Esophagus squamous epithelium (tissue), 5 donors: Measurements from ENCODE around the gene KLRK1. TPM values are rescaled to one million over a fixed set of nuclear protein-coding genes. Genes with fewer than 3 reads are reported as not detected.
"Not testable (repeated sequence)": the region's sequence is repeated elsewhere in the genome, so short reads cannot be mapped to it uniquely, and the experiment has no call there.

Source experiments
- DNase-seq: peaks from one replicate; lab custom pipeline; 2025; lab: John Stamatoyannopoulos, UW
- H3K27ac ChIP-seq, 4 donors: fragments of 200-600 bp; sonication (generic); one replicate each; pipeline ENCODE4 v1.5.1; 2016 to 2019; ENCODE audit warnings: mild to moderate bottlenecking in 1 of 4
- H3K27me3 ChIP-seq, 4 donors: fragments of 200-600 bp; sonication (generic); 1 replicate in 3 of 4; 2 replicates in 1 of 4; pipeline versions ENCODE4 v1.5.1 to v1.6.0; 2017 to 2021; ENCODE audit warnings: antibody characterized with exemption in 1 of 4
- H3K36me3 ChIP-seq, 3 donors: fragments of 200-600 bp; sonication (generic); one replicate each; pipeline ENCODE4 v1.5.1; 2016 to 2019
- H3K4me1 ChIP-seq, 3 donors: fragments of 200-600 bp; sonication (generic); one replicate each; pipeline ENCODE4 v1.5.1; 2017 to 2019
- H3K4me3 ChIP-seq, 4 donors: fragments of 200-600 bp; sonication (generic); 1 replicate in 3 of 4; 2 replicates in 1 of 4; pipeline ENCODE4 v1.5.1; 2016 to 2019; ENCODE audit warnings: mild to moderate bottlenecking in 2 of 4, moderate library complexity in 1 of 4
- H3K9me3 ChIP-seq, 3 donors: fragments of 200-600 bp; sonication (generic); one replicate each; pipeline ENCODE4 v1.5.1; 2016 to 2019
- POLR2A ChIP-seq, 4 donors: fragments of 450-650 bp; IDR thresholded peaks; one replicate each; pipeline ENCODE4 v1.6.1; 2017; ENCODE audit warnings: antibody characterized with exemption in 4 of 4, mild to moderate bottlenecking in 4 of 4, moderate library complexity in 3 of 4
- WGBS, 2 donors: methylation state at CpG; one replicate each; pipeline ENCODE4 v1.1.5; 2018; 5-methylcytosine and 5-hydroxymethylcytosine counted together
- intact Hi-C: fragments of 100-400 bp; cut with DNase I; formaldehyde crosslinking; loops from one replicate; pipeline ENCODE4 v1.15.0; 2022
- total RNA-seq, 4 donors: library from RNA; depleted of rRNA; stranded (reverse); fragments of >200 nt; gene quantifications; one replicate each; pipeline ENCODE4 v1.1.0, GENCODE V29; 2016
- TF ChIP-seq, protein P1 (sequence below), 6 experiments: fragments of 450-650 bp in 4 of 6; fragments of 200-600 bp in 2 of 6; sonication (generic) in 2 of 6; IDR thresholded peaks; one replicate each; pipeline ENCODE4 v1.5.1; 2016 to 2019; ENCODE audit warnings: antibody characterized with exemption in 6 of 6, mild to moderate bottlenecking in 4 of 6, moderate library complexity in 4 of 6
- donor health status: DM: yes; HTN: yes; CAD: no.

The KLRK1 gene
- total RNA-seq, 4 donors from 2014 or later, result 1.6 to 10.7 (median 1.9) TPM; not detected in 1

GRCh38 chr12:10369557-10370415 is 20.1 kb downstream of the KLRK1 start:
- Histone ChIP-seq H3K36me3 (no peaks in the 10 kb centered on the region), H3K27me3 (no peaks in the 10 kb centered on the region), H3K9me3 (no peaks in the 10 kb centered on the region), H3K27ac (peak overlapping the region in 3 of 4 donors; percentile 1 to 60 (median 60)), H3K4me1 (peaks cover 9 to 58% (median 19%) of the 10 kb centered on the region in 3 donors), H3K4me3 (no peak overlapping the region)
- intact Hi-C loops, result no loop called here
- no peak for DNase-seq
- 75 to 80% methylated on average over 8 of the region's 8 CpGs for WGBS, 2 donors
- TF ChIP-seq POLR2A (IDR thresholded peaks at IDR 0.05), result no peak
- TF ChIP-seq, protein P1, sequence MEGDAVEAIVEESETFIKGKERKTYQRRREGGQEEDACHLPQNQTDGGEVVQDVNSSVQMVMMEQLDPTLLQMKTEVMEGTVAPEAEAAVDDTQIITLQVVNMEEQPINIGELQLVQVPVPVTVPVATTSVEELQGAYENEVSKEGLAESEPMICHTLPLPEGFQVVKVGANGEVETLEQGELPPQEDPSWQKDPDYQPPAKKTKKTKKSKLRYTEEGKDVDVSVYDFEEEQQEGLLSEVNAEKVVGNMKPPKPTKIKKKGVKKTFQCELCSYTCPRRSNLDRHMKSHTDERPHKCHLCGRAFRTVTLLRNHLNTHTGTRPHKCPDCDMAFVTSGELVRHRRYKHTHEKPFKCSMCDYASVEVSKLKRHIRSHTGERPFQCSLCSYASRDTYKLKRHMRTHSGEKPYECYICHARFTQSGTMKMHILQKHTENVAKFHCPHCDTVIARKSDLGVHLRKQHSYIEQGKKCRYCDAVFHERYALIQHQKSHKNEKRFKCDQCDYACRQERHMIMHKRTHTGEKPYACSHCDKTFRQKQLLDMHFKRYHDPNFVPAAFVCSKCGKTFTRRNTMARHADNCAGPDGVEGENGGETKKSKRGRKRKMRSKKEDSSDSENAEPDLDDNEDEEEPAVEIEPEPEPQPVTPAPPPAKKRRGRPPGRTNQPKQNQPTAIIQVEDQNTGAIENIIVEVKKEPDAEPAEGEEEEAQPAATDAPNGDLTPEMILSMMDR (IDR thresholded peaks at IDR 0.05), result no peak

DNA sequence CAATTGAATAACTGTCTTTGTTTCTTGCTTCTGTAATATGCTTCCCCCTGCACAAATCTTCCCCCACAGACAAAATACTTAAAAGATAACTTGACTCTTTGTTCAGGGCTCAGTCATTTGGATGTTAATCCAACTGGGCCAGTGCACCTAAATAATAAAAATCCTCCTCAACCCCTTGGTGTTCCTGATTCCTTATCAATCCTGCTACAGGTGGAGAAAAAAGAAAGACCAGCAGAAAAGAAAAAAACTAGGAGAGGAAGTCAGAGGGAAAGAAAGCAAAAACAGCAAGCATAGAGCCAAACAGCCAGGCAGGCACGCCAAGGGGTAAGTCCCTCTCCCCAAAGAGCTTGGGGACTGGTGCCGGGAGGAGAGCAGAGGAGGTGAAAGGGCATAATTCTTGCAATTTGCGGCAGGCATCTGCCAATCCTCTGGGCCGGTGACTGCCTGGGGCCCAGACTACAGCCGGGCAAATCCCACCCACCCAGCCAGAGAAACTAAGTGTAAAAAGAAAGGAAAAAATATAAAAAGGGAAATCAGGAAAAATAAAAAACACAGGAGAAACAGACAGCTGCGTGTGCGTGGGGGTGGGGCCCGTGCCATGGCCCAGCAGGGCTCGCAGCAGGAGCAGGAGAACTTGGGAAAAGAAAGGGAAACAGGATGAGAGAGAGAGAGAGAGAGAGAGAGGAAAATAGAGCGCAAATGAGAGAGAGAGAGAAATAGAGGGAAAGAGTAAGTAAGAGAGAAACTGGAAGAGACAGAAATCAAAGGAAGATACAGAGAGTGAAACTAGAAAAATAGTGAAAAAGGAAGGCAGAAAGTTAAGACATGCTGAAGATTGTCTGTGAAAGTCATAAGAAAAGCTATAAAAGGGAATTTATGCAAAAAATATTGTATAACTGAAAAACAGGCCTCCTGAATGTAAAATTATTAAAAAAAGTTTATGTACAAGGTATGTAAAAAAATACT is 21.4 kb downstream of the KLRK1 start:
- Histone ChIP-seq H3K27ac (peak overlapping the region in 1 of 4 donors; percentile 42), H3K4me1 (peaks cover 9 to 68% (median 23%) of the 10 kb centered on the region in 3 donors), H3K4me3 (no peak overlapping the region), H3K9me3 (no peaks in the 10 kb centered on the region), H3K36me3 (no peaks in the 10 kb centered on the region), H3K27me3 (no peaks in the 10 kb centered on the region)
- TF ChIP-seq, protein P1 (IDR thresholded peaks at IDR 0.05), result no peak
- TF ChIP-seq POLR2A (IDR thresholded peaks at IDR 0.05), result no peak
- intact Hi-C loops, result no loop called here
- DNase-seq, result no peak
- WGBS, 2 donors, result 85 to 89% methylated on average over 5 to 10 of the region's 10 CpGs

DNA sequence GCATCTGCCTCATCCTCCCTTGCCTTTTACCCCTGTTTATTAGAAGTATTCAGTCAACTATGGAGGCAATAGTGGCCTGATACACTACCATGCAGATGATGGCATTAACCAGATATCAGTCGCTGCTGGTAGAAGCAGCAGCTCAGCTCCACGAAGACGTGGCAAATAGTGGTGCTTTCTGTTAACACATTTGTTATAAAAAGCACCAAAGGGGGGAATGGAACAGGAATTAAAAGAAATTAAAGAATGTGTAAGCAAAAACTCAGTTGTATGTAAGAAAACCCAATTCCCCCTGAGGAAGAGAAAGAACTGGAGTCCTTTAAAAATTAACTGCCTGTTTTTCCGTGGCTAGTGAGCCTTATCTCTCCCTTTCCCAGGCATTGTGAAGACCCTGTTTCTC is 22.1 kb downstream of the KLRK1 start:
- H3K27ac ChIP-seq, H3K27me3 ChIP-seq, DNase-seq, H3K4me3 ChIP-seq, H3K9me3 ChIP-seq, H3K36me3 ChIP-seq, intact Hi-C loops: not testable (repeated sequence)
- H3K4me1 ChIP-seq, result peaks cover 9 to 72% (median 27%) of the 10 kb centered on the region in 3 donors
- 66 to 72% methylated on average over 4 of the region's 4 CpGs for WGBS, 2 donors

DNA sequence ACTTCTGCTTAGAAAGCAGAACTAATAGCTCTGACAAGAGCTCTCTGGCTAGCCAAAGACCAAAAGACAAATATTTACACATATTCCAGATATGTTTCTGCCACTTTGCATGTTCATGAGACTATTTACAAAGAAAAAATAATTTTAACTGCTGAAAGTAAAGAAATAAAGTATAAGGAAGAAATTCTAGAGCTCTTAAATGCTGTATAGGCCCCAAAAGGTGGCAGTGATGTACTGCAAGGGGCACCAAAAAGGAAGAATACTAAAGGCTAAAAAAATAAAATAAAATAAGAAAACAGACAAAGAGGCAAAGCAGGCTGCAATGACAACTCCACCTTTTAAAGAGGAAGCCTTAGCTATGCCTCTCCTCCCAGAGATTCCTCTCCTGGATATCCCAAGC is 23.0 kb downstream of the KLRK1 start:
- no peaks in the 10 kb centered on the region for H3K9me3 ChIP-seq
- no peak for DNase-seq
- no peaks in the 10 kb centered on the region for H3K27me3 ChIP-seq
- H3K4me1 ChIP-seq, result peaks cover 9 to 72% (median 22%) of the 10 kb centered on the region in 3 donors
- TF ChIP-seq POLR2A (IDR thresholded peaks at IDR 0.05), result no peak
- TF ChIP-seq, protein P1 (IDR thresholded peaks at IDR 0.05), result peak in 2 of 6 experiments; percentile 12 to 30
- intact Hi-C loops, result no loop called here
- H3K27ac ChIP-seq, result peak overlapping the region; percentile 90 to 97 (median 94)
- no peaks in the 10 kb centered on the region for H3K36me3 ChIP-seq
- no peak overlapping the region for H3K4me3 ChIP-seq

DNA sequence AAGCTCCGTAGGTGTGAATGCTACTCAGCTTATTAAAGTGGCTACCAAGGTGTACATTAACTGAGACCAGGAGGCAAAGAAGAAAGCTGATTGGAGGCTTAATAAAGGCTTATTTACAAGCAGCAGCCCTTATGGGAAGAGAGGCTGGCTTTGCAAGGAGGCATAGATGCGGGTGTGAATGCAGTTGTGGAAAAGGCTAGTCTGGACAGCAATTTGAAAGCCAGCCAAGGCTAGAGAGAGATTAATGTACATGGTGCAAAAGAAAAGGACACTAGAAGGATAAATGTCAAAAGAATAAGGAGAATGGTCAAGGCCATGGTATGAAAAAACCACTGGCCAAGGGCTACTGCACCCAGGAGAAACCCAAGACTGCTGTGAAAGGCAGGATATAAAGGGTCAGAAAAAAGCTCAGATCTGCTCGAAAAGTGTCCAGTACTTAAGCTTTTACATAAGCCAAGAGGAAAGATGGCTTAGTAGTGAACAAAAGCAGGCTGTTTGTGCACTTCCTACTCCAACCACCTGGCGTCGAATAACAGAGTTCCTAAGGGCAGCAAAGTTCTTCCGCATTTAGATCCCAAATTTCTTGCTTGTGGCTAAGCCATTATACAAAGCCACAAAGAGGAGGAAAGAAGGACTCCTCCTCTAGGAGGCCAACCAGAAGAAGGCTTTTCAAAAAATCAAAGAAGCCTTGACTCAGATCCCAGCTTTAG is 24.0 kb downstream of the KLRK1 start:
- H3K27me3 ChIP-seq, result no peaks in the 10 kb centered on the region
- H3K36me3 ChIP-seq, result no peaks in the 10 kb centered on the region
- intact Hi-C loops, result no loop called here
- no peak for TF ChIP-seq POLR2A (IDR thresholded peaks at IDR 0.05)
- TF ChIP-seq, protein P1 (IDR thresholded peaks at IDR 0.05), result peak in 4 of 6 experiments; percentile 9 to 25 (median 12)
- peak overlapping the region; percentile 44 to 70 (median 59) for H3K4me3 ChIP-seq
- H3K27ac ChIP-seq, result peak overlapping the region; percentile 90 to 97 (median 94)
- no peaks in the 10 kb centered on the region for H3K9me3 ChIP-seq
- 13 to 27% methylated on average over 6 of the region's 6 CpGs for WGBS, 2 donors
- no peak for DNase-seq
- H3K4me1 ChIP-seq, result peaks cover 9 to 71% (median 22%) of the 10 kb centered on the region in 3 donors
